ENCODE measurements around the gene METTL6. TPM values are rescaled to one million over a fixed set of nuclear protein-coding genes. Genes with fewer than 3 reads are reported as not detected.

METTL6 gene
- total RNA-seq, 1 experiment from 2014 or later: 26.7 TPM

- Mint-ChIP-seq H3K36me3 (ENCODE audit: insufficient read depth, unreplicated experiment) (peaks cover 83% of the 10 kb centered on the region), H3K9me3 (ENCODE audit: unreplicated experiment) (no peaks in the 10 kb centered on the region), H3K4me1 (ENCODE audit: insufficient read depth, unreplicated experiment) (peaks cover 13% of the 10 kb centered on the region), H3K27ac (ENCODE audit: low read depth, unreplicated experiment) (no peak overlapping the region), H3K27me3 (ENCODE audit: insufficient read depth, unreplicated experiment) (no peaks in the 10 kb centered on the region), H3K4me3 (ENCODE audit: unreplicated experiment) (no peak overlapping the region)
- TF ChIP-seq CTCF (IDR thresholded peaks at IDR 0.05; ENCODE audit: unreplicated experiment): no peak
- POLR2A ChIA-PET: no interaction called here
- CTCF ChIA-PET: interaction anchor here (0.6 to 1.8 kb wide), 6 partner anchors 9 to 427 kb away, joined by 3 to 6 read pairs (median 4); no protein-coding TSS in a partner anchor
- DNase-seq (ENCODE audit: unreplicated experiment): no peak
- BruUV-seq (replicated peaks): no TSS peak
- intact Hi-C loops (cut with micrococcal nuclease): no loop called here
Measured at GRCh38 chr3:15433531-15433930, 6.2 kb upstream of the METTL6 start.

GRCh38 chr3:15431256-15431837 is 4.0 kb upstream of the METTL6 start:
- Mint-ChIP-seq H3K27ac (ENCODE audit: low read depth, unreplicated experiment) (no peak overlapping the region), H3K36me3 (ENCODE audit: insufficient read depth, unreplicated experiment) (peaks cover 67% of the 10 kb centered on the region), H3K4me1 (ENCODE audit: insufficient read depth, unreplicated experiment) (peaks cover 24% of the 10 kb centered on the region), H3K4me3 (ENCODE audit: unreplicated experiment) (no peak overlapping the region), H3K27me3 (ENCODE audit: insufficient read depth, unreplicated experiment) (no peaks in the 10 kb centered on the region), H3K9me3 (ENCODE audit: unreplicated experiment) (no peaks in the 10 kb centered on the region)
- no TSS peak for BruUV-seq (replicated peaks)
- no peak for DNase-seq (ENCODE audit: unreplicated experiment)
- POLR2A ChIA-PET: no interaction called here
- no peak for TF ChIP-seq CTCF (IDR thresholded peaks at IDR 0.05; ENCODE audit: unreplicated experiment)
- intact Hi-C loops (cut with micrococcal nuclease): no loop called here
- CTCF ChIA-PET: interaction anchor here (0.5 to 1.5 kb wide), 2 partner anchors 125 to 129 kb away, joined by 3 to 8 read pairs; no protein-coding TSS in a partner anchor

GRCh38 chr3:15430624-15431023 is 3.3 kb upstream of the METTL6 start:
- no peak for TF ChIP-seq CTCF (IDR thresholded peaks at IDR 0.05; ENCODE audit: unreplicated experiment)
- ChIA-PET POLR2A (no interaction called here), CTCF (interaction anchor here (0.6 to 1.5 kb wide), 3 partner anchors 49 to 133 kb away, joined by 3 to 8 read pairs (median 4); no protein-coding TSS in a partner anchor)
- Mint-ChIP-seq H3K4me1 (ENCODE audit: insufficient read depth, unreplicated experiment) (peaks cover 25% of the 10 kb centered on the region), H3K9me3 (ENCODE audit: unreplicated experiment) (no peaks in the 10 kb centered on the region), H3K27me3 (ENCODE audit: insufficient read depth, unreplicated experiment) (no peaks in the 10 kb centered on the region), H3K36me3 (ENCODE audit: insufficient read depth, unreplicated experiment) (peaks cover 67% of the 10 kb centered on the region), H3K27ac (ENCODE audit: low read depth, unreplicated experiment) (no peak overlapping the region), H3K4me3 (ENCODE audit: unreplicated experiment) (no peak overlapping the region)
- no peak for DNase-seq (ENCODE audit: unreplicated experiment)
- no TSS peak for BruUV-seq (replicated peaks)
- intact Hi-C loops (cut with micrococcal nuclease): no loop called here

GRCh38 chr3:15429080-15429479 is 1.7 kb upstream of the METTL6 start:
- CTCF ChIA-PET: interaction anchor here (0.6 to 1.3 kb wide), 4 partner anchors 52 to 320 kb away, joined by 3 to 8 read pairs (median 4); no protein-coding TSS in a partner anchor
- no TSS peak for BruUV-seq (replicated peaks)
- Mint-ChIP-seq H3K27ac (ENCODE audit: low read depth, unreplicated experiment) (peak overlapping the region; percentile 98), H3K9me3 (ENCODE audit: unreplicated experiment) (no peaks in the 10 kb centered on the region), H3K4me3 (ENCODE audit: unreplicated experiment) (peak overlapping the region; percentile 91), H3K36me3 (ENCODE audit: insufficient read depth, unreplicated experiment) (peaks cover 61% of the 10 kb centered on the region), H3K27me3 (ENCODE audit: insufficient read depth, unreplicated experiment) (no peaks in the 10 kb centered on the region), H3K4me1 (ENCODE audit: insufficient read depth, unreplicated experiment) (peaks cover 25% of the 10 kb centered on the region)
- POLR2A ChIA-PET: interaction anchor here (0.7 to 1.9 kb wide), 2 partner anchors 12 to 322 kb away, joined by 3 to 4 read pairs; no protein-coding TSS in a partner anchor
- DNase-seq (ENCODE audit: unreplicated experiment): no peak
- no peak for TF ChIP-seq CTCF (IDR thresholded peaks at IDR 0.05; ENCODE audit: unreplicated experiment)
- intact Hi-C loops (cut with micrococcal nuclease): loop anchor here (5.0 to 10.0 kb wide), 2 partner anchors 128 to 386 kb away; no protein-coding TSS in a partner anchor

Measured in MCF 10A (cell line).